Cardiac septum (tissue), 1 donor: ENCODE measurements around the gene TGDS. TPM values are rescaled to one million over a fixed set of nuclear protein-coding genes. Genes with fewer than 3 reads are reported as not detected.
A peak's percentile ranks its signal among the peaks of the same experiment; 100 is the strongest.

ENCODE experiments used
- DNase-seq: peaks from one replicate; pipeline ENCODE4 v3.0.0-alpha.2; 2020; ENCODE audit warnings: low spot score
- intact Hi-C: fragments of 100-400 bp; cut with DNase I; formaldehyde crosslinking; loops from one replicate; pipeline ENCODE4 v1.14.0; 2022
- total RNA-seq: library from RNA; stranded (reverse); fragmentation: NEBNext Ultra II Directional; extraction: Animal tissue kit (Norgen Biotek cat#: 25700); gene quantifications from one replicate; pipeline ENCODE4 v1.2.1, GENCODE V29; 2021
- donor health status: DM: no; HTN: no; CAD: no.

The TGDS gene
- total RNA-seq, 1 donor from 2014 or later: 4.9 TPM

DNA sequence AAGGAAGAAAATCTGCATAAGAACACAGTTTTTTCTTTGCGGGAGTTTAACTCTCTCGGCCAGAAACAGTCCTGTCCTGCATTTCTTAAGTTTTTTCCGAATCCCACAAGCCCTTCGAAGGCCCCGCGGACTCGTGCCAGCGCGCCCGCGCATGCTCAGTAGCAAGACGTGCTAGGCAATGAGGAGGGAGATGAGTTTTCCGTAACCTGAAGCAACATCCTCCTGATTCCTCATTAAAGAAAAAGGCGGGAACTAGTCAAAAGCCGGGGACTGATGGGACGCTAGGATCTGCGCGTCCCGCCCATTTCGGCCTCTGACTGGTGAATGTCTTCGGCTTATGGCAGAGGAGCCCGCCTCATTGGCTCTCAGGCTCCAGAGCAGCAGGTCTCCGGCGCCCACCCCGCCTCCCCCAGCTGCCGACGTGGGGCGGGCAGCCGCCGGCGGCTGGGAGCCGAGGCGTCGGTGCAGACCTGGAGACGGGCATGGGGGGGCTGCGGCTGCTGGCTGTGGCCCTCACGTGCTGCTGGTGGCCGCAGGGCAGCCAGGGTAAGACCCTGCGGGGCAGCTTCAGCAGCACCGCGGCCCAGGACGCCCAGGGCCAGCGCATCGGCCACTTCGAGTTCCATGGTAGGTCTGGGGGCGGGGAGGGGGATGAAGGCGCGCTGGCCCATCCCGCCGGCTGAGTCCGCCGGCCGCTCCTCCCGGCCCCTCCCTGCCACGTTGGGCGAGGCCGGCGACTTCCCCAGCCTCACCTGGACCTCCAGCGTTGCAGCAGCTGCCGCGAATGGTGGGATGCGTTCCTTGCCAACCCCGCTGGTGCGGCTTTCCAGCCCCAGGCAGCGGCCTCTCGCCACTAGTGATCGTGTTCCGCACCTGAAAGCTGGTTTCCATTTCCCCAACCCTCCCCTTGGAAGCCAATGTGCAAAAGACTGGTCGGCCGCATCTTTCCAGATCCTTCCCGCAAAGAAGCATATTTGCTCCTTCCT, 5.8 kb upstream of the TGDS start, which contains the start of gene GPR180:
GPR180 (plus strand) TSS at position 412 of the 986 bp plus-strand sequence; CDS start at position 483, 71 bp downstream.
- peak; percentile 95 for DNase-seq
- intact Hi-C loops: loop anchor here (2.0 kb wide), 1 partner anchor 53 kb away; no protein-coding TSS in a partner anchor

DNA sequence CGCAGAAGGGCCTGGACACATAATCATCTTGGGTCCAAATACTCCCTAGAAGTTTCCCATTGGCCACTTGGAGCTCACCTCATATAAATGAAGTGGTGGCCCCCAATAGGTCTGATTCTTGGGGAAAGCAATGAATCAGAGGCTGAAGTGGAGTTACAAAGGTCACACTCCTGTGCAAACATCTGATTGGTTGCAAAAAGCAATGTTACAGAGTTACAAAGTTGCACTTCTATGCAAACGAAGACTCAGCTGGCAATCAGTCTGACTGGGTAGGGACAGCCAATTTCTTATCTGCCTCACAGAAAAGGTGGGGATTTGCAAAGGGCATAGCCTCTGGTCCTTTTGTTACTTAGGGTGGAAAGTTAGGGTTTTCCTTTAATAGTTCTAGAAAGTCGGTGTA, 3.9 kb upstream of the TGDS start:
- intact Hi-C loops: loop anchor here (2.0 kb wide), 1 partner anchor 51 kb away; no protein-coding TSS in a partner anchor

DNA sequence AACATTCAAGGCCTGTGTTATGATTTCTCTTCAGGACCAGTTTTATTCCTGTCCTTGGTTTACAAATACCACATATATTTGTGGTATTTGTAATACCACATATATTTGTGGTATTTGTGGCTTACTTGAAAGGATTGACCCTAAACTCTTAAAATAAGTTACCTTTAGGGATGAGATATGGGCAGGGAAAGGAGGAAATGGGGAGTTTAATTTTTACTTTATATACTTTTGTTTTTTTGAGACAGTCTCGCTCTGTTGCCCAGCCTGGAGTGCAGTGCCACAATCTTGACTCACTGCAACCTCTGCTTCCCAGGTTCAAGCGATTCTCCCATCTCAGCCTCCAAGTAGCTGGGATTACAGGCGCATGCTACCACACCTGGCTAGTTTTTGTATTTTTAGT, 2.3 kb upstream of the TGDS start:
- DNase-seq: no peak
- intact Hi-C loops: no loop called here

More for the DNA sequence above, 3.9 kb upstream of the TGDS start:
- DNase-seq: no peak

DNA sequence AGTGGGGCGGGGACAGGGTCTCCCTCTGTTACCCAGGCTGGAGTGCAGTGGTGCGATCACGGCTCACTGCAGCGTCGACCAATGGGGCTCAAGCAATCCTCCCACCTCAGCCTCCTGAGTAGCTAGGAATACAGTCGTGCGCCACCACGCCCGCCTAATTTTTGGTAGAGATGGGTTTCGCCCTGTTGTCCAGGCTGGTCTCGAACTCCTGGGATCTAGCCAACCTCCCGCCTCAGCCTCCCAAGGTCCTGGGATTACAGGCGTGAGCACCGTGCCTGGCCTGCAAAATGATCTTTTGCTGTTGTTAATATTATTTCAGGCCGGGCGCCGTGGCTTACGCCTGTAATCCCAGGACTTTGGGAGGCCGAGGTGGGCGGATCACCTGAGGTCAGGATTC, 621 bp upstream of the TGDS start:
- intact Hi-C loops: no loop called here
- no peak for DNase-seq

DNA sequence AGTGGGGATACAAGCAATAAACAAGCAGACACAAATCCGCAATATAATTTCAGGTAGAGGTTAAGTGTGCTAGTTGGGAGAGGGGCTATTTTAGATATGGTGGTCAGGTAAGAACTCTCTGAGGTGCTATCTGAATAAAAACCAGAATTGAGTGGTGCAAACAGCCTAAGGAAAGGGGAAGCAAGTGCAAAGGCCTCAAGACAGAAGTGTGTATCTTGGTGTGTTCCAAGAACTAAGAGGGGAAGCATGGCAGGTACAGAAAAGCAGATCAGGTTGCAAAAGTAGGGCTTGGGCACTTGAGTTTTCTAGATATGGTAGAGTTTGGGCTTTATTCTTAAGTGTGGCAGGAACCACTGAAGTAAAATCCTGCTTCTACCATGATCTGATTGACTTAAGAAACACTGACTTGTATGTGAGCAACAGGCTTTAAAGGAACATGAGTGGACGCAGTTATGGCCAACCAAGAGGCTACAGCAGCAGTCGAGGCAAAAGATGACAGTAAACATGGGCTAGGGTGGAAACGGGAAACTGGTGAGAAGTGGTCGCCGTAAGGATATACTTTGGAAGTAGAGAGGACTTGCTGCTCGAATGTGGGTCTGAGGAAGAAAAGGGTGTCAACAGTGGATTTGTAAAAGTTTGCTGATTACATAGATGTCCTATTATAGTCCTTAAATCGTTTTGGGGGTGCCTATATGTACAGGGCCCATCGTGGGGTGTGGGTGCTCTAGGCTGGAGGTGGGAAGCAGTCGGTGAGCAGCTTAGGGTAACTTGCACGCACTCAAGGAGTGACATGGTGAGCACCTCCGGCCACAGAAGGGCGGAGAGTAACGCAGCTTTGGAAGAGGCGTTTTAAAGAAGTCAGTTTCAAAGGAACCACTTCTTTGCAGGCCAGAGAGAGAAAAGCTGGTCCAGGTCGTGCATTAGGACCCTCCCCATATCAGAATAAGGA, 677 bp downstream of the TGDS start:
- intact Hi-C loops: no loop called here
- no peak for DNase-seq

DNA sequence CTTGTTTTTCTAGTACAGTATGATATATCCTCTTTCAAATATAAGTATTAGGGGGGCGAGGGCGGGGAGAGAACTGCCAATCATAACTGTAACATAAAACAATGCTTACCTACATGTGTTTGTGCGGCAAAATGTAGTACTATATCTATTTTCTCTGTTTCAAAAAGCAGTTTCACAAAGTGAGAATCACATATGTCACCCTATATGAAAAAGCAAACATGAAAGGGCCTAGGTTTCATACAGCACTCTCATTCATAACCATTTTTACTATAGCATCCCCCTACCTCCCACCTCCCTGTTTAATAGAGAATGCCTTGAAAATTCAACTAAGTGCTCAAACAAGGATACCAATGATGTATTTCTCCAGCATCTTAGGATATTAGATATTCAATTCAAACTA, 5.2 kb downstream of the TGDS start:
- no peak for DNase-seq
- intact Hi-C loops: no loop called here

DNA sequence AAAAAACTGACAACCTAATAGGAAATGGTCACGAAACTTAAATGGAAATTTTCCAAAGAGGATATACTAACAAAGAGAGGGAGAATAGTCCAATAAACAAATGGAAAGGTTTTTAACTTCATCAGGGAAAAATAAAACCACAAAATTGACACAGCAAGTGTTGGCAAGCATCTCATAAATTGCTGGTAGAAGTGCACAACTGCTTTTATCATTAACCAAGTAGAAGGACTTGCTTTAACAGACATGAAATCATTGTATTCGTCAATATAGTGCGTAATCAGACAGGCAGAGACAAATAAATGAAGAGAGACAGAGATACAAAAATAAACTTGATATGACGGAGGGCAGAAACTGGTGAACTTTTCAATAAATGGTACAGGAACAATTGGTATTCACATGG, 7.4 kb downstream of the TGDS start:
- intact Hi-C loops: no loop called here
- DNase-seq: no peak

DNA sequence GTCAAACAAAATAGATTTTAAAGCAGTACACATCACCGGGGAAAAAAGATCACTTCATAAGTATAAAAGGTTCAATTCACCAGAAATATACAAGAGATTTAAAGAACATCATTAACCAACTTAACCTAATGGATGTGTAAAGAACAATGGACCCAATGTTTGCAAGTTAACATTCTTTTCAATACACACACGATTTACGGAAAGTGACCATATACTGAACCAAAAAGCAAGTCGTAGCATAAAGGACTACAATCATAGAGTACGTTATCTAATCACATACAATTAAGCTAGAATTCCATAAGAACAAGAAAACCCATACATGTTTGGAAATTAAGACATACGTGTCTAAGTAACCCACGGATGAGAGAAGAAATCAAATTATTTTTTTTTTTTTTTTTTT, 9.6 kb downstream of the TGDS start:
- no peak for DNase-seq
- intact Hi-C loops: no loop called here

DNA sequence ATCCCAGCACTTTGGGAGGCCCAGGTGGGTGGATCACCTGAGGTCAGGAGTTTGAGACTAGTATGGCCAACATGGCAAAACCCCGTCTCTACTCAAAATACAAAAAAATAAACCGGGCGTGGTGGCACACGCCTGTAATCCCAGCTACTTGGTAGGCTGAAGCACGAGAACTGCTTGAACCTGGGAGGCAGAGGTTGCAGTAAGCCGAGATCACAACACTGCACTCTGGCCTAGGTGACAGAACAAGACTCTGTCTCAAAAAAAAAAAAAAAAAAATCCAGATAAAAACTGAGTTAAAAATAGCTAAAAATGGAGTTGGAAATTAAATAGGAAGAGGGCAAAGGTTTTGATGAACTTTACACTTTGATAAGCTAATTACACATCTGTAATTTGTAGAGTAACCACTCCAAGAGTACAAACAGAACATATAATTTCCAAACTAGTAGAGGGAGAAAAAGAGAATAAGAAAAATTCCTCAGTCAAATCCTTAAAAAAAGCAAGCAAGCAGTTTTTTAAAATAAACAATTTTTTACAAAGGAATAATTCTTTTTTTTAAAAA, 10.3 kb downstream of the TGDS start:
- intact Hi-C loops: no loop called here
- DNase-seq: no peak

DNA sequence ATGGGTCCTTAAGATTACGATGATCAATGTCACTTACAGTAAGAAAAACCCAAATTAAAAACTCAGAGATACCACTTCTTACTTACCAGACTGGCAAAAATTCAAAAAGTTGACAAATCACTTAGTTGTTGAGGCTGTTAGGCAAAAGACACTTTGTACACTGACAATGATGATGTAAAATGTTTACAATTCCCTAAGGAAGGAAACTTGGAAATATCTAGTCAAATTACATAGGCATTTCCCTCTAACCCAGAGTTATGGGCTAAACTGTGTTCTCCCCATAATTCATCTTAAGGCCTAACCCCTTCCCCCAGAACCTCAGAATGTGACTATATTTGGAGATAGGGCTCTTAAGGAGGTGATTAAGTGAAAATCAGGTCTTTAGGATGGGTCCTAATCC, 12.0 kb downstream of the TGDS start:
- DNase-seq: no peak
- intact Hi-C loops: no loop called here

DNA sequence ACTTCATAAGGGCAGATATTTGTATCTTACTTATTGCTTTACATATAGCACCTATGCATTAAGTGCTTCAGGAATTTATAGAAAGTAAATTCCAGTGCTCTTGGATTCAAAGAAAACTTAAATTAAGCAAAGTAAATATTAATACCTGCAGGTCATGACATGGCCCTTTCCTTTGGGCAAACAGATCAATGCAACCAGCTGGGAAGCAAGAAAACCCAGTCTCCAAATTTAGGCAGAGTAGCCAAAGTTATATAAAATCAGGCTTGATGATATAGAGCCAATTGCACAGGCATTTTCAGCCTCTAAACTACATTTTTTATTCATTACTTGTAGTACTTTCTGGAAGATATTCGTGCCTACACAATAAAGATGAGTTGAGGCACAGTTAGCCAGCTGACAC, 16.9 kb downstream of the TGDS start:
- intact Hi-C loops: no loop called here
- no peak for DNase-seq

DNA sequence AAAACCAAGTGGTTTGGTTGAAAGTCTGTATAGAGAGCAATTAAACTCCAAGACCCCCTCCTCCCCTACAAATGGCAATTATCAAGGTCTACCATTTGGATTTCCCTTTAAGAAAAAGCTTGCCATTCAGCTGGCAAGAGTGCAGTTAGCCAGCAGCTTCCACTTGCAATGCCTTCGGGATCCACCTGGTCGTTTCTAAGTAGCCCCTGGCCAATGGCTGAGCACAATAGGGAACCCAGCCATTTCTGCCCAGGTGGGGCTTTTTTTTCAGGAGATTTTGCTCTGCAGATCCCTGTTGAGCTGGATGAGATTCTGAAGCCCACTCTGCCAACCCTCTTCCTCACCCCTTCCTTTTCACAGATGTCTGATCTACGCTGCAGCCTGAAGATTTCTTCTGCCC, 26.3 kb downstream of the TGDS start:
- no peak for DNase-seq
- intact Hi-C loops: no loop called here

DNA sequence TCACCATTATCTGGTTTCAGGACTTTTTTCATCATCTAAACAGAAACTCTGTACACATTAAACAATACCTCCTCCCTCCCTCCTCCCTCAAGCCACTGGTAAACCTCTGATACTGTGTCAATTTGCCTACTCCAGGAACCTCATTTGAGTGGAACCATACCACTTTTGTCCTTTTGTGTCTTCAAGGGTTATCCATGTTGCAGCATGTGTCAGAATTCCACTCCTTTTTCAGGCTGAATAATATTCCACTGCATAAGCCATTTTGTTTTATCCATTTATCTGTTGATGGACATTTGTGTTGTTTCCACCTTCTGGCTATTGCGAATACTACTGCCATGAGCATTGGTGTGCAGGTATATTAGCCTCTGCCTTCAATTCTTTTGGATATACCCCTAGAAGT, 27.5 kb downstream of the TGDS start:
- no peak for DNase-seq
- intact Hi-C loops: no loop called here

DNA sequence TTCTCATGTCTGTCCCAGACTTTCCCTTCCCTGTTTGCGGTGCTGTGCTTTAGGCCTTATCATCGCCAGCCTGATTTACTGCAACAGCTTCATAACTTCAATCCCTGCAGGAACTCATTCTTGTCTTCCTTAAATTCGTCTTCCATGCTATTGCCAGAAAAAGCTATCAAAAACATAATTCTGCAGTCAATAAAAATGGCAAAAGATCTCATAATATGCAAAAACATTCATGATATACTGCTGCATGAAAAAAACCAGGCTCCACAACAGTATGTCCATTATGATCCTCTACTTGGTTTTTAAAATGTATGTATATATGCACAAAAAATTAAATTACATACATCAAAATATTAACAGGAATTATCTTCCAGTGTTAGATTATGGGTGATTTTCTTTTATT, 28.4 kb downstream of the TGDS start:
- no peak for DNase-seq
- intact Hi-C loops: no loop called here

DNA sequence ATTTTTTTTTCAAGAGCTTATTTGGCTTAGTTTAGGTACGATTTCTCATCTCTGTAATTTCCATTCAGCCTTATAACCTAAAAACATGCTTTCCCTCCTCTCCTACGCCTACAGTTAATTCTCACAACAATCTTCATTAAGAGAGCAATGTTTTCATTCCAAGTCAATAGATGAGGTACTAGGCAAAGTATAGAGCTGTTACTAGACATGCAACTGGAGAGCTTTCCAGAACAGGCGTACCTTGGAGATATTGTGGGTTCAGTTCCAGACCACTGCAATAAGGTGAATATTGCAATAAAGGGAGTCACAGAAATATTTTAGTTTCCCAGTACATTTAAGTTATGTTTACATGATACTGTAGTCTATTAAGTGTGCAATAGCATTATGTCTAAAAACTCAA, 34.8 kb downstream of the TGDS start:
- no peak for DNase-seq
- intact Hi-C loops: no loop called here

DNA sequence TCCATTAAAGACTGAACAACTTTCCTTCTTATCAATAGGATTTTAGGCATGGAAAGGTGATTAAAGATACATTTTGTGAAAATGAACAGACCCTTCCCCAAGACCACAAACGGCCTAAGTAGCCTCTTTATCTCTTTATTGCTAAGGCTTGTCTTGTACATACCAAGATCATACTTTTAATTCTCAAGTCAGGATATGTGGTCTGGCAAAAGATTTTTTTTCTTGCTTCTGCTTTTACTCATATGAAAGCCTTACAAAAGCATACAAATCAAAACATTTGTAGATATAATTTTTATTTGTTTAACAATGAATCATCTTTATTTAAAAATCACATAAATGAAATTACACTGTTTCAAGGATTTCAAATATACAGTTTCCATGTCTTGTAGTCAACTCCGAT, 35.8 kb downstream of the TGDS start:
- DNase-seq: no peak
- intact Hi-C loops: no loop called here

DNA sequence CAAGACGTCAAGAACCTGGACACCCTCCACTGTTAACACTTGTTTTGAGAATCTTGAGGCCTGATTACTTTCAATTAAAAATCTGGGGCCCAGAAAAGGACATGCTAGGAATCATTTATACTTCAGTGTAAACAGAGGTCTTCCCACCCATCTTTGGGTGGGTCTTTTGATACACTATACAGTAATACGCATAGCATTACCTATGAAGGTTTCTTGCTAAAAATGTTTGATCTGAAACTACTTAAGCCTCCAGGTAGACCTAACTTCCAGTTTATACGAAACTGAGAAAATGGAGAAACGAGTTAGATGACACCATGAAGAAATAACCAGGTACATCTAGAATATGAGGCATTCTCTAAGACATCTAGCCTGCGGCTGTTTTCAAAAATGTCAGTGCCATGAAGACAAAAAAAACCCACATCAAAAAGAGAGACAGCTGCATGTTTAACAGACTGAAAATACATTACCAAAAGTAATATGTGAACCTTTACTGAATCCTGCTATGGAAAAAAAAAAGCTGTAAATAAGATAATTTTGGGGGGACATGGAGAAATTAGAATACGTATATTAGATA, 36.6 kb downstream of the TGDS start:
- no peak for DNase-seq

DNA sequence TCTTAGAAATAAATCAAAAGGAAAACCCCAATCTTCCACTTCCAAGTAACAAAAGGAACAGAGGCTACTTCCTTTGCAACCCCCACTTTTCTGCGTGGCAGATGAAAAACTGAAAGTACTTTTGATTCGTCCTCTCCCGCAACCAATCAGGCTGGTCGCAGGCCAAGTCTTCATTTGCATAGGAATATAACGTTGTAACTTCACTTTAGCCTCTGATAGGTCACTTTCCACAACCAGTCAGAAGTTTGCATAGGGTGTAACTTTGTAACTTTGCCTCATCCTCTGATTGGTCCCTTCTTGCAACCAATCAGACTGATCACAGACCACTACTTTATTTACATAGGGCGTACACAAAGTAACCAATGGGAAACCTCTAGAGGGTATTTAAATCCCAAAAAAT, 37.2 kb downstream of the TGDS start:
- no peak for DNase-seq
- intact Hi-C loops: loop anchor here (5.0 kb wide), 1 partner anchor 76 kb away; no protein-coding TSS in a partner anchor

More for the DNA sequence above, 36.6 kb downstream of the TGDS start:
- intact Hi-C loops: loop anchor here (5.0 kb wide), 1 partner anchor 77 kb away; no protein-coding TSS in a partner anchor

DNA sequence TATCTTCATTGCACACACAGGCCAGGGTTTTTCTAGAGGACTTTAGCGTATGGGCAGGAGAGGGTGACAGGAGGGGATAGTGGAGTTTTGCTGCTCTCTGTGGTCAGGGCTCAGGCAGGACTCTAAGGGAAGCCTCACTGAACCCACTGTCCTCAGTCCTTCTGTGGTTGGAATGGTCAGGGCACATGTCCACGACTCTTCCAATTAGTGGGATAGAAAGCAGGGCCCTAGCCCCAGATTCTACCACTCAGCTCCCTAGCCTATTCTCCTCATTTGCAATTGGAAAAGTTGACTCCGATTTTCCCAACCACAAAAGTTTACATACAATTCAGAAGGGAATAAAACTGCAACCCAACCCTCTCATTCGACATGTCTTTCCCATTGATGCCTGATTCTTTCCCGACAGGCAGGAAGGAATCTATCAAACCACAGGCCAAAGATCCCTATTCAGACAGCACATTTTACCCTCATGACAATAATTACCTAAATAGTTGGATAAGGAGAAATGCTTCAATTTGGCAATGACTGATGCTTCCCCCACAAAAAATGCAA, 38.2 kb downstream of the TGDS start:
- intact Hi-C loops: loop anchor here (5.0 kb wide), 1 partner anchor 75 kb away; no protein-coding TSS in a partner anchor
- no peak for DNase-seq
